Omental fat pad (tissue), 4 donors: ENCODE measurements around the gene MROH7. TPM values are rescaled to one million over a fixed set of nuclear protein-coding genes. Genes with fewer than 3 reads are reported as not detected.

ENCODE experiments used
- ATAC-seq: fragments of 150-250 bp; one replicate; pipeline ENCODE4 v1.9.1; 2016; ENCODE audit warnings: mild to moderate bottlenecking, moderate library complexity; ENCODE audit not compliant: low FRiP score
- DNase-seq: peaks from one replicate; pipeline ENCODE4 v3.0.0-alpha.2; 2019; ENCODE audit warnings: low spot score
- total RNA-seq, 4 donors: library from RNA; depleted of rRNA; stranded (reverse); fragments of >200 nt; gene quantifications; one replicate each; pipeline ENCODE4 v1.1.0, GENCODE V29; 2016
- TF ChIP-seq, protein P1 (sequence below), 3 donors: fragments of 450-650 bp; IDR thresholded peaks; one replicate each; pipeline ENCODE4 v1.5.1; 2016 to 2017; ENCODE audit warnings: antibody characterized with exemption in 3 of 3, mild to moderate bottlenecking in 3 of 3, moderate library complexity in 2 of 3

The MROH7 gene
- total RNA-seq, 4 donors from 2014 or later = 0.82 to 2.2 (median 1.4) TPM

DNA sequence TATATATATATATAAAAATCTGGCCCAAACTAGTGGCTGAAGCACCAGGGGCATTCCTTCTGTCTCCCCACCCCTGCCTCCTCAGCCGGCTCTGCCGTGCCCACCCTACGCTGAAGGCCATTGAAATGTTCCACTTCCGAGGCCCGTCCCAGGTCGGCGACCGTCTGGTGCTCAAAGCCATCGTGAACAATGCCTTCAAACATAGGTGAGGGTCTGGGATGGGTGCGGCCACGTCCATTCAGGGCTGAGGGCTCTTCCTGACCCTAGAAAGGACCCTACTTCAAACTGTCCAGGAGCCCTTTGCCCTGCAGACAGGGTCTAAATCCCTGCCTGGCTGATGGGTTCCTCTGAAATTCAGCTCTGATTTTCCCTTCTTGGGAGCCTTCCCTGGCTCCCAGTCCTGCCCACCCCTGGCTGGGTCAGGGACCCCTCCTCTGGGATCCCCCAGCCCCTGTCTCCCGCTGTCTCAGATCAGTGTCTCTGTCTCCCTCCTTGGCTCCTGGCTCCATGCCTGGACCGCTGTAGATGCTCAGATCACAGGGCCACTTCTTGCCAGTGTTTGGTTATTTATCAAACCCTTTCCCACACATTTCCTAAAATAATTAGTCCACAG, 42.3 kb upstream of the MROH7 start:
- no peak for DNase-seq
- TF ChIP-seq, protein P1, sequence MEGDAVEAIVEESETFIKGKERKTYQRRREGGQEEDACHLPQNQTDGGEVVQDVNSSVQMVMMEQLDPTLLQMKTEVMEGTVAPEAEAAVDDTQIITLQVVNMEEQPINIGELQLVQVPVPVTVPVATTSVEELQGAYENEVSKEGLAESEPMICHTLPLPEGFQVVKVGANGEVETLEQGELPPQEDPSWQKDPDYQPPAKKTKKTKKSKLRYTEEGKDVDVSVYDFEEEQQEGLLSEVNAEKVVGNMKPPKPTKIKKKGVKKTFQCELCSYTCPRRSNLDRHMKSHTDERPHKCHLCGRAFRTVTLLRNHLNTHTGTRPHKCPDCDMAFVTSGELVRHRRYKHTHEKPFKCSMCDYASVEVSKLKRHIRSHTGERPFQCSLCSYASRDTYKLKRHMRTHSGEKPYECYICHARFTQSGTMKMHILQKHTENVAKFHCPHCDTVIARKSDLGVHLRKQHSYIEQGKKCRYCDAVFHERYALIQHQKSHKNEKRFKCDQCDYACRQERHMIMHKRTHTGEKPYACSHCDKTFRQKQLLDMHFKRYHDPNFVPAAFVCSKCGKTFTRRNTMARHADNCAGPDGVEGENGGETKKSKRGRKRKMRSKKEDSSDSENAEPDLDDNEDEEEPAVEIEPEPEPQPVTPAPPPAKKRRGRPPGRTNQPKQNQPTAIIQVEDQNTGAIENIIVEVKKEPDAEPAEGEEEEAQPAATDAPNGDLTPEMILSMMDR (IDR thresholded peaks at IDR 0.05) = no peak

DNA sequence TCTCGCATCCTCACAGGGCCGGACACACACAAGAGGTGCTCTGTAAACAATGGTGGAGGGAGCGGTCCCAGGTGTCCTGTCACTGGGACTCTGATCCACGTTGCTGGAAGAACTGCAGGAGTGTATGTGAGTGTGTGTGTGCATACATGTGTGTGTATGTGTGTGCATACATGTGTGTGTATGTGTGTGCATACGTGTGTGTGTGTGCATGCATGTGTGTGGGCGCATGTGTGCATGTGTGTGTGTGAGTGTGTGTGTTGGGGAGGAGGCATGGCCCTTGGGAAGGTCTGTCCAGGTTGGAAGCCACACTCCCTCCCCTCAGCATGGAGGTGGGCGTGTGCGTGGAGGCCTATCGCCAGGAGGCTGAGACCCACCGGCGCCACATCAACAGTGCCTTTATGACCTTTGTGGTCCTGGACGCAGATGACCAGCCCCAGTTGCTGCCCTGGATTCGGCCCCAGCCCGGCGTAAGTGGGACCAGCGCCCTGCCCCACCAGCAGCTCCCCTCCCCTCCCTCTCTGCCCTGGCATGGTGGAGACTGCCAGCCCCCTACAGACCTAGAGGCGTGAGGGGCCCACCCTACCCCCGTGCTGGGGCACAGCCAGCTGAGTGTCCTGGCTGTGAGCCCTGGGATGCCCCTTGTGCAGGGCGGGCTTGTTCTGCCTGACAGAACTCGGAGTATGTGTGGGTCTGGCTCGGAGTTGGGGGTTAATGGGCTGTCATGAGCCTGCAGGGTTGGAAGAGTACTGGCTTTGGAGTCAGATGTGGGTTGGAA, 40.5 kb upstream of the MROH7 start:
- ATAC-seq (no peak), DNase-seq (no peak)
- TF ChIP-seq, protein P1 (IDR thresholded peaks at IDR 0.05) = no peak

More for the DNA sequence above, 42.3 kb upstream of the MROH7 start:
- ATAC-seq = no peak

DNA sequence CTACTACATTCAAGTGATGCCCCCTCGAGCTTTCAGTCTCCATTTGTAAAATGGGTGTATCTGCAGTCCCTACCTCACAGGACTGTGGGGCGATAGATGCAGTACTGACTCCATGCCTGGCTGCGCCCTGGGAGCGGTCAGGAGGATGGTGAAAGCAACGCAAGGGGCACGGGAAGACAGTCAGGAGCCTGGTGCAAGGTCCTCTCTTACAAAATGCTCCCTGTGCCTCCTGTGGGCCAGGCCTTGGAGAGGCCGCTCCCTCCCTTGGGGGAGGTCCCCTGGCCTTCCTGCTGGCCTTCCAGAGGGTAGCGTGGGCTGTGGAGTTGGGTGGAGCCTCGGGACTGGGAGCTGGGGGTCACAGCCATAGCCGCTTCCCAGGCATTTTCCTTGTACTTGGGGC, 39.9 kb upstream of the MROH7 start:
- DNase-seq (no peak), ATAC-seq (no peak)
- TF ChIP-seq, protein P1 (IDR thresholded peaks at IDR 0.05) = no peak

DNA sequence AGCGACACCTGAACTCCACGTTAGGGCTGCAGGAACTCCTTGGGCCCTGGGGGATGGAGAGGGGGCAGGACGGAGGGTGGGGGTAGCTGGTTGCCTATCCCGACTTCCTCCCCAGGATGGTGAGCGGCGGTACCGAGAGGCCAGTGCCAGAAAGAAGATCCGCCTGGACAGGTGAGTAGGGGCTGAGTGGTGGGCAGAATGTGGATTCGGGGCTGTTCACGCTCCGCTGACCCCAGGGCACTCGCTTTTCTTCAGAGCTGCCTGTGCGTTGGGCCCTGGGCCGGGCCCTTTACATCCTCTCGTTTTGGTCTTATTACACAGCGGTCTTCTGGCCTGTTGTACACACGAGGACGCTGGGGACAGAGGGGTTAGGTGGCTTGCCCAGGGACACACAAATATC, 39.0 kb upstream of the MROH7 start:
- no peak for ATAC-seq
- no peak for DNase-seq
- TF ChIP-seq, protein P1 (IDR thresholded peaks at IDR 0.05) = no peak

DNA sequence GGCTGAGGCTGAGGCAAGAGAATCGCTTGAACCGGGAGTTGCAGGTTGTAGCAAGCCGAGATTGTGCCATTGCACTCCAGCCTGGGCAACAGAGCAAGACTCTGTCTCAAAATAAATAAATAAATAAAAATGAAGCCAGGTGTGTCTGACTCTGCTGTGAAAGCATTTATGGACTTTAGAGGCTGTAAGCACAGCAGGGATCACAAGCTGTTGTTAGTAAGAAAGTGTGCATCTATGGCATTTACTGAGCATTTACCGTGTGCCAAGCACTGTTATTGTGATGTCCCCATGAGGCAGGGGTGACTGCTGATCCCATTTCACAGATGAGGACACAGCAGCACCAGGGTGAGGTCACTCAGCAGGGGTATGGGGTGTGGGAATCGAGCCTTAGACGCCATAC, 38.3 kb upstream of the MROH7 start:
- ATAC-seq (no peak), DNase-seq (no peak)
- TF ChIP-seq, protein P1 (IDR thresholded peaks at IDR 0.05) = no peak

DNA sequence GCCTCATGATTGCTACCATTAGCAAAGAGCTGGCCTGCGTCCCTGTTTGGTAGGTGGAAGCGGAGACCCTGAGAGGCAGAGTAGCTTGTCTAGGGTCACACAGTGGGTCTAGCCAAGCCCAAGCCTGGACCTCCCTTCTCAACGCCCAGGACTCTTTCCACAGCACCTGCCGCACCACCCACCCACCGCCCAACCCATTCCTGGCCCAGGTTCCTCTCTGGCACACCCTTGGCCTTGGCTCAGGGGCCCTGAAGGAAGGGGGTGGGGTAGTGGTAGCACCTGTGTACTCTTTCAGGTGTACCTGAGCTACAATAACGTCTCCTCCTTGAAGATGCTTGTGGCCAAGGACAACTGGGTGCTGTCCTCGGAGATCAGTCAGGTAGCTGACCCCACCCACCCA, 37.5 kb upstream of the MROH7 start:
- TF ChIP-seq, protein P1 (IDR thresholded peaks at IDR 0.05) = no peak
- DNase-seq (no peak), ATAC-seq (no peak)
